HepG2 (cell line): ENCODE results near the gene PDHX. TPM values are rescaled to one million over a fixed set of nuclear protein-coding genes. Genes with fewer than 3 reads are reported as not detected.

Experiments used
- ATAC-seq: fragments of 200-7000 bp; cut with Tn5 transposase; 3 replicates; pipeline ENCODE4 v1.9.1; 2020; ENCODE audit warnings: mild to moderate bottlenecking, moderate library complexity
- BruUV-seq: library from RNA; stranded (reverse); fragments of 400-500 nt; replicated peaks from 2 replicates; lab custom pipeline; 2021; lab: Mats Ljungman, UMichigan
- CTCF ChIA-PET: fragments of 300-600 bp; formaldehyde crosslinking; extraction: SDS; loops from one replicate; lab custom pipeline; 2021; ENCODE audit warnings: low total read pairs, inconsistent platforms, low intra/inter-chr PET ratio; lab: Yijun Ruan, JAX
- POLR2A ChIA-PET: fragments of 350-600 bp; sonication (Branson Sonifier 250); formaldehyde crosslinking; loops from one replicate; lab custom pipeline; 2020; ENCODE audit warnings: antibody characterized with exemption, inconsistent platforms; lab: Yijun Ruan, JAX
- DNase-seq: peaks from one replicate; pipeline ENCODE4 v3.0.0-alpha.2; 2015; ENCODE audit warnings: low spot score
- FAIRE-seq: peaks from 3 replicates; lab custom pipeline; 2011; peaks lifted over from hg19 to GRCh38; lab: Jason Lieb, UNC
- H2AFZ ChIP-seq: one replicate; pipeline ENCODE4 v1.6.1; 2011; ENCODE audit warnings: low read length, inconsistent platforms
- H3K27ac ChIP-seq: fragments of 300-600 bp; 3 replicates; pipeline ENCODE4 v1.8.0; 2011; ENCODE audit warnings: mixed run types, mild to moderate bottlenecking, mixed read lengths, low read length, inconsistent platforms; ENCODE audit not compliant: insufficient read depth; ENCODE audit errors: extremely low read length
- H3K27me3 ChIP-seq, 2 experiments: fragments of 200-600 bp in 1 of 2; 2 replicates in 1 of 2; 3 replicates in 1 of 2; pipeline versions ENCODE4 v1.6.0 to v1.8.0; 2011; ENCODE audit warnings: low read length in 2 of 2, mild to moderate bottlenecking in 2 of 2, moderate library complexity in 2 of 2, inconsistent platforms in 1 of 2; ENCODE audit not compliant: insufficient read depth in 2 of 2, control insufficient read depth in 1 of 2
- H3K36me3 ChIP-seq, 2 experiments: fragments of 200-600 bp in 1 of 2; replicated peaks in 1 of 2; 2 replicates in 1 of 2; 3 replicates in 1 of 2; pipeline versions ENCODE4 v1.5.1 to v1.8.0; 2011; ENCODE audit warnings: low read length in 2 of 2, inconsistent platforms in 1 of 2; ENCODE audit not compliant: insufficient read depth in 2 of 2, control insufficient read depth in 1 of 2
- H3K4me1 ChIP-seq: 2 replicates; pipeline ENCODE4 v1.5.1; 2012; ENCODE audit warnings: low read length, inconsistent platforms; ENCODE audit not compliant: insufficient read depth
- H3K4me2 ChIP-seq: 2 replicates; pipeline ENCODE4 v1.6.0; 2011; ENCODE audit warnings: low read depth, low read length, inconsistent platforms
- H3K4me3 ChIP-seq, 3 experiments: fragments of 200-600 bp in 1 of 3; sonication (generic), shearing (Covaris generic) in 1 of 3; replicated peaks in 1 of 3; 2 replicates each; pipeline ENCODE4 v1.5.1; 2011 to 2016; ENCODE audit warnings: low read length in 3 of 3, inconsistent platforms in 2 of 3, low read depth in 2 of 3, mild to moderate bottlenecking in 2 of 3, control low read depth in 1 of 3, mixed read lengths in 1 of 3; ENCODE audit not compliant: insufficient read depth in 1 of 3
- H3K79me2 ChIP-seq: one replicate; pipeline ENCODE4 v1.6.1; 2011; ENCODE audit warnings: low read length, inconsistent platforms; ENCODE audit not compliant: insufficient read depth
- H3K9ac ChIP-seq: 2 replicates; pipeline ENCODE4 v1.6.0; 2011; ENCODE audit warnings: mild to moderate bottlenecking, low read depth, low read length, inconsistent platforms; ENCODE audit not compliant: insufficient read depth
- H3K9me3 ChIP-seq: 2 replicates; pipeline ENCODE4 v1.5.1; 2012; ENCODE audit warnings: mild to moderate bottlenecking, low read length
- H4K20me1 ChIP-seq: 2 replicates; pipeline ENCODE4 v1.6.0; 2011; ENCODE audit warnings: inconsistent platforms, mild to moderate bottlenecking, low read length, moderate library complexity; ENCODE audit not compliant: insufficient read depth
- IRF2 ChIP-seq: IDR thresholded peaks from 2 replicates; pipeline ENCODE4 v1.6.1; 2018; ENCODE audit warnings: missing genetic modification reagents, missing compliant biosample characterization
- NFATC3 ChIP-seq: sonication (generic); formaldehyde crosslinking; IDR thresholded peaks from 2 replicates; pipeline ENCODE4 v1.5.1; 2020; ENCODE audit warnings: mild to moderate bottlenecking, missing genetic modification reagents
- PCBP1 ChIP-seq: fragments of 200-400 bp; formaldehyde crosslinking; IDR thresholded peaks from 2 replicates; pipeline ENCODE4 v1.6.1; 2017; ENCODE audit warnings: mild to moderate bottlenecking, low read depth, low read length, borderline replicate concordance
- TEF ChIP-seq: sonication (generic); formaldehyde crosslinking; IDR thresholded peaks from 2 replicates; pipeline ENCODE4 v1.5.0; 2020; ENCODE audit warnings: missing genetic modification reagents
- ZNF160 ChIP-seq: sonication (generic); formaldehyde crosslinking; IDR thresholded peaks from 2 replicates; pipeline ENCODE4 v1.8.0; 2022; ENCODE audit warnings: mild to moderate bottlenecking, inconsistent platforms, missing genetic modification reagents
- ZNF292 ChIP-seq: sonication (generic); formaldehyde crosslinking; IDR thresholded peaks from 2 replicates; pipeline ENCODE4 v1.8.1; 2022; ENCODE audit warnings: mild to moderate bottlenecking, low read depth, missing genetic modification reagents, borderline replicate concordance
- ZNF484 ChIP-seq: sonication (generic); formaldehyde crosslinking; IDR thresholded peaks from 2 replicates; pipeline ENCODE4 v1.5.1; 2020; ENCODE audit warnings: mild to moderate bottlenecking, low read depth, missing genetic modification reagents, borderline replicate concordance
- ZNF747 ChIP-seq: sonication (generic); formaldehyde crosslinking; IDR thresholded peaks from 2 replicates; pipeline ENCODE4 v1.8.1; 2023; ENCODE audit warnings: missing genetic modification reagents, mild to moderate bottlenecking, borderline replicate concordance
- ZNF850 ChIP-seq: sonication (generic); formaldehyde crosslinking; conservative IDR thresholded peaks from 2 replicates; pipeline ENCODE4 v1.9.0; 2021; ENCODE audit warnings: mild to moderate bottlenecking, missing genetic modification reagents
- WGBS: methylation state at CpG from one replicate; pipeline ENCODE4 v1.1.6; 2017; ENCODE audit warnings: low lambda C conversion rate; 5-methylcytosine and 5-hydroxymethylcytosine counted together
- in situ Hi-C: cut with HindIII; loops from 2 replicates; pipeline ENCODE4 v1.10.0; 2017; ENCODE audit warnings: low pct_unique_long_range_greater_than_20kb; ENCODE audit not compliant: extremely low pct_ligation_motif_present
- intact Hi-C: fragments of 100-400 bp; cut with micrococcal nuclease; formaldehyde crosslinking; loops from one replicate; pipeline ENCODE4 v1.10.0; 2022; ENCODE audit not compliant: unreplicated experiment
- polyA plus RNA-seq, 8 experiments: library from polyadenylated mRNA; depleted of rRNA in 3 of 8; stranded (reverse) in 7 of 8; unstranded in 1 of 8; fragments of >200 nt; fragmentation: Illumina TruSeq in 4 of 8; extraction: Trizol in 4 of 8; gene quantifications; 2 replicates each; pipeline versions ENCODE4 v1.2.1 to v1.2.3, GENCODE V29; 2011 to 2016; ENCODE audit warnings: low read depth in 4 of 8, missing spikeins in 1 of 8, mixed read lengths in 1 of 8; ENCODE audit not compliant: insufficient read depth in 1 of 8
- total RNA-seq, 5 experiments: library from RNA; depleted of rRNA; stranded (reverse); fragments of >200 nt; fragmentation: Illumina TruSeq; extraction: Trizol; gene quantifications; 2 replicates each; pipeline ENCODE4 v1.2.3, GENCODE V29; 2016; ENCODE audit warnings: low read depth in 1 of 5
- TF ChIP-seq, protein P1 (sequence below): sonication (generic); formaldehyde crosslinking; IDR thresholded peaks from 2 replicates; pipeline ENCODE4; 2020; ENCODE audit warnings: missing genetic modification reagents, mild to moderate bottlenecking, borderline replicate concordance
- TF ChIP-seq, protein P2 (sequence below): sonication (generic); formaldehyde crosslinking; IDR thresholded peaks from 2 replicates; pipeline ENCODE4 v1.5.0; 2020; ENCODE audit warnings: mild to moderate bottlenecking, missing genetic modification reagents, borderline replicate concordance

Gene PDHX
- total and polyA plus RNA-seq, 2 of the 13 experiments (the other 11 are each of a cell fraction or from before 2014, with no cell fraction given), result 41.0 to 73.8 TPM

GRCh38 chr11:35038211-35038928, 122.0 kb downstream of the PDHX start (continued):
- TF ChIP-seq ZNF292 (CRISPR knock-in tag), result no peak
- no peak for TF ChIP-seq TEF (CRISPR knock-in tag)
- TF ChIP-seq ZNF160 (CRISPR knock-in tag), result no peak

GRCh38 chr11:35039076-35039475, 122.7 kb downstream of the PDHX start:
- ChIA-PET CTCF (no interaction called here), POLR2A (no interaction called here)
- Histone ChIP-seq H3K9ac (no peak overlapping the region), H3K79me2 (no peaks in the 10 kb centered on the region), H3K36me3 (no peaks in the 10 kb centered on the region), H2AFZ (no peak overlapping the region), H3K9me3 (no peaks in the 10 kb centered on the region), H3K4me1 (no peaks in the 10 kb centered on the region), H3K27me3 (peaks cover 0 to 3% of the 10 kb centered on the region in 2 experiments; a peak in 2 of 5 replicates), H3K4me3 (no peak overlapping the region), H3K4me2 (no peak overlapping the region), H4K20me1 (no peaks in the 10 kb centered on the region), H3K27ac (no peak overlapping the region)
- intact Hi-C loops (no loop called here), in situ Hi-C loops (no loop called here)
- BruUV-seq, result no TSS peak
- 1% methylated on average over 3 of the region's 3 CpGs for WGBS
- no peak for DNase-seq
- no peak for ATAC-seq
- FAIRE-seq, result no peak
- TF ChIP-seq, protein P1, sequence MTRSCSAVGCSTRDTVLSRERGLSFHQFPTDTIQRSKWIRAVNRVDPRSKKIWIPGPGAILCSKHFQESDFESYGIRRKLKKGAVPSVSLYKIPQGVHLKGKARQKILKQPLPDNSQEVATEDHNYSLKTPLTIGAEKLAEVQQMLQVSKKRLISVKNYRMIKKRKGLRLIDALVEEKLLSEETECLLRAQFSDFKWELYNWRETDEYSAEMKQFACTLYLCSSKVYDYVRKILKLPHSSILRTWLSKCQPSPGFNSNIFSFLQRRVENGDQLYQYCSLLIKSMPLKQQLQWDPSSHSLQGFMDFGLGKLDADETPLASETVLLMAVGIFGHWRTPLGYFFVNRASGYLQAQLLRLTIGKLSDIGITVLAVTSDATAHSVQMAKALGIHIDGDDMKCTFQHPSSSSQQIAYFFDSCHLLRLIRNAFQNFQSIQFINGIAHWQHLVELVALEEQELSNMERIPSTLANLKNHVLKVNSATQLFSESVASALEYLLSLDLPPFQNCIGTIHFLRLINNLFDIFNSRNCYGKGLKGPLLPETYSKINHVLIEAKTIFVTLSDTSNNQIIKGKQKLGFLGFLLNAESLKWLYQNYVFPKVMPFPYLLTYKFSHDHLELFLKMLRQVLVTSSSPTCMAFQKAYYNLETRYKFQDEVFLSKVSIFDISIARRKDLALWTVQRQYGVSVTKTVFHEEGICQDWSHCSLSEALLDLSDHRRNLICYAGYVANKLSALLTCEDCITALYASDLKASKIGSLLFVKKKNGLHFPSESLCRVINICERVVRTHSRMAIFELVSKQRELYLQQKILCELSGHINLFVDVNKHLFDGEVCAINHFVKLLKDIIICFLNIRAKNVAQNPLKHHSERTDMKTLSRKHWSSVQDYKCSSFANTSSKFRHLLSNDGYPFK, result no peak
- TF ChIP-seq NFATC3 (CRISPR knock-in tag), result no peak
- no peak for TF ChIP-seq ZNF747 (CRISPR knock-in tag)
- no peak for TF ChIP-seq IRF2 (CRISPR knock-in tag)
- TF ChIP-seq PCBP1, result no peak
- TF ChIP-seq ZNF850 (CRISPR knock-in tag), result no peak
- TF ChIP-seq, protein P2, sequence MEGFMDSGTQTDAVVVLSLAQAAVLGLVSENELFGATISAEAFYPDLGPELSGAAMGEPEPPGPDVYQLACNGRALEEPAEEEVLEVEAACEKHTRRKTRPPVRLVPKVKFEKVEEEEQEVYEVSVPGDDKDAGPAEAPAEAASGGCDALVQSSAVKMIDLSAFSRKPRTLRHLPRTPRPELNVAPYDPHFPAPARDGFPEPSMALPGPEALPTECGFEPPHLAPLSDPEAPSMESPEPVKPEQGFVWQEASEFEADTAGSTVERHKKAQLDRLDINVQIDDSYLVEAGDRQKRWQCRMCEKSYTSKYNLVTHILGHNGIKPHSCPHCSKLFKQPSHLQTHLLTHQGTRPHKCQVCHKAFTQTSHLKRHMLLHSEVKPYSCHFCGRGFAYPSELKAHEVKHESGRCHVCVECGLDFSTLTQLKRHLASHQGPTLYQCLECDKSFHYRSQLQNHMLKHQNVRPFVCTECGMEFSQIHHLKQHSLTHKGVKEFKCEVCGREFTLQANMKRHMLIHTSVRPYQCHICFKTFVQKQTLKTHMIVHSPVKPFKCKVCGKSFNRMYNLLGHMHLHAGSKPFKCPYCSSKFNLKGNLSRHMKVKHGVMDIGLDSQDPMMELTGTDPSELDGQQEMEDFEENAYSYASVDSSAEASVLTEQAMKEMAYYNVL (CRISPR knock-in tag), result no peak
- TF ChIP-seq ZNF484 (CRISPR knock-in tag), result no peak
